Measurements from ENCODE around the gene KLHL3. TPM values are rescaled to one million over a fixed set of nuclear protein-coding genes. Genes with fewer than 3 reads are reported as not detected.

Gene KLHL3
- total and polyA plus RNA-seq, 9 of the 15 experiments (the other 6 are each of a cell fraction or from before 2014, with no cell fraction given) = under 0.01 to 1.5 (median 0.22) TPM

- TF ChIP-seq, protein P1, sequence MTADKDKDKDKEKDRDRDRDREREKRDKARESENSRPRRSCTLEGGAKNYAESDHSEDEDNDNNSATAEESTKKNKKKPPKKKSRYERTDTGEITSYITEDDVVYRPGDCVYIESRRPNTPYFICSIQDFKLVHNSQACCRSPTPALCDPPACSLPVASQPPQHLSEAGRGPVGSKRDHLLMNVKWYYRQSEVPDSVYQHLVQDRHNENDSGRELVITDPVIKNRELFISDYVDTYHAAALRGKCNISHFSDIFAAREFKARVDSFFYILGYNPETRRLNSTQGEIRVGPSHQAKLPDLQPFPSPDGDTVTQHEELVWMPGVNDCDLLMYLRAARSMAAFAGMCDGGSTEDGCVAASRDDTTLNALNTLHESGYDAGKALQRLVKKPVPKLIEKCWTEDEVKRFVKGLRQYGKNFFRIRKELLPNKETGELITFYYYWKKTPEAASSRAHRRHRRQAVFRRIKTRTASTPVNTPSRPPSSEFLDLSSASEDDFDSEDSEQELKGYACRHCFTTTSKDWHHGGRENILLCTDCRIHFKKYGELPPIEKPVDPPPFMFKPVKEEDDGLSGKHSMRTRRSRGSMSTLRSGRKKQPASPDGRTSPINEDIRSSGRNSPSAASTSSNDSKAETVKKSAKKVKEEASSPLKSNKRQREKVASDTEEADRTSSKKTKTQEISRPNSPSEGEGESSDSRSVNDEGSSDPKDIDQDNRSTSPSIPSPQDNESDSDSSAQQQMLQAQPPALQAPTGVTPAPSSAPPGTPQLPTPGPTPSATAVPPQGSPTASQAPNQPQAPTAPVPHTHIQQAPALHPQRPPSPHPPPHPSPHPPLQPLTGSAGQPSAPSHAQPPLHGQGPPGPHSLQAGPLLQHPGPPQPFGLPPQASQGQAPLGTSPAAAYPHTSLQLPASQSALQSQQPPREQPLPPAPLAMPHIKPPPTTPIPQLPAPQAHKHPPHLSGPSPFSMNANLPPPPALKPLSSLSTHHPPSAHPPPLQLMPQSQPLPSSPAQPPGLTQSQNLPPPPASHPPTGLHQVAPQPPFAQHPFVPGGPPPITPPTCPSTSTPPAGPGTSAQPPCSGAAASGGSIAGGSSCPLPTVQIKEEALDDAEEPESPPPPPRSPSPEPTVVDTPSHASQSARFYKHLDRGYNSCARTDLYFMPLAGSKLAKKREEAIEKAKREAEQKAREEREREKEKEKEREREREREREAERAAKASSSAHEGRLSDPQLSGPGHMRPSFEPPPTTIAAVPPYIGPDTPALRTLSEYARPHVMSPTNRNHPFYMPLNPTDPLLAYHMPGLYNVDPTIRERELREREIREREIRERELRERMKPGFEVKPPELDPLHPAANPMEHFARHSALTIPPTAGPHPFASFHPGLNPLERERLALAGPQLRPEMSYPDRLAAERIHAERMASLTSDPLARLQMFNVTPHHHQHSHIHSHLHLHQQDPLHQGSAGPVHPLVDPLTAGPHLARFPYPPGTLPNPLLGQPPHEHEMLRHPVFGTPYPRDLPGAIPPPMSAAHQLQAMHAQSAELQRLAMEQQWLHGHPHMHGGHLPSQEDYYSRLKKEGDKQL (CRISPR knock-in tag; IDR thresholded peaks at IDR 0.05; ENCODE audit: borderline replicate concordance) = no peak
- TF ChIP-seq MYBL2 (IDR thresholded peaks at IDR 0.05; ENCODE audit: low read depth) (no peak), MYBL2 (CRISPR knock-in tag; IDR thresholded peaks at IDR 0.05; ENCODE audit: borderline replicate concordance) (no peak)
Observed at GRCh38 chr5:137602721-137603273, 133.1 kb downstream of the KLHL3 start (continued).

DNA sequence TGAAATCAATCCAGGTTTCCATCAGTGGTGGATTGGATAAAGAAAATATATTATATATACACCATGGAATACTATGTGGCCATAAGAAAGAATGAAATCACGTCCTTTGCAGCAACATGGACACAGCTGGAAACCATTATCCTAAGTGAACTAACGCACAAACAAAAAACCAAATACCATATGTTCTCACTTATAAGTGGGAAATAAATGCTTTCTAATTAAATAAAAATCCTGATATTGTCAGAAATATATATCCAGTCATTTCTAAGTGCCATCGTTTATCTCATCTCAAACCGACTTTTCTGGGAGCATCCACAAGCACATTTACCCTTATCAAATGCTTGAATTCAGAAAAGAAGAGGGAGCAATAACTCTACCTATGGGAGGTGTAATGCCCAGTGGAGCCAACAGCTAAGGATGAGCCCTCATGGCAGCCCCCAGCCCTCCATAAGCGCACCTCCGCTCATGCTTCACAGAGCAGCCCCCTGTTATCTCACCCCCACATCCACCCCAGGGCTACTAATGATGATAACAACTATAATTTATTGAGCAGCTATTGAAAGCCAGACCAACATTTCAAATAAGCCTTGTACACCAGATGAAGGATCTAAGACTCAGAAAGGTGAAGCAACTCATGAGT, 135.0 kb downstream of the KLHL3 start:
- H3K9ac ChIP-seq (ENCODE audit: insufficient read depth in 1 of 2, low read depth in 2 of 2, low read length in 2 of 2) = no peak overlapping the region
- H3K4me2 ChIP-seq (ENCODE audit: insufficient read depth, low read length) = no peak overlapping the region
- H3K79me2 ChIP-seq (ENCODE audit: control insufficient read depth, insufficient read depth, low read length) = no peaks in the 10 kb centered on the region
- no peak overlapping the region for H2AFZ ChIP-seq (ENCODE audit: low read depth, low read length)
- no peak overlapping the region for H3K27ac ChIP-seq (ENCODE audit: extremely low read depth, low read depth, low read length)
- WGBS (ENCODE audit: insufficient coverage, low coverage, missing lambda C conversion rate) = 0% methylated on average over 6 of the region's 6 CpGs
- DNase-seq (ENCODE audit: extremely low read depth in 1 of 4, low spot score in 3 of 4) (no peak), FAIRE-seq (no peak), ATAC-seq (no peak)
- no peaks in the 10 kb centered on the region for H3K4me1 ChIP-seq (replicated peaks in 1 of 2; ENCODE audit: control insufficient read depth in 2 of 2, insufficient read depth in 2 of 2, low read length in 2 of 2)
- POLR2A ChIA-PET = interaction anchor here (0.7 to 1.0 kb wide), 2 partner anchors 21 to 468 kb away, joined by 3 read pairs; no protein-coding TSS in a partner anchor
- H3K4me3 ChIP-seq = no peak overlapping the region
- no peaks in the 10 kb centered on the region for H3K9me1 ChIP-seq (ENCODE audit: control insufficient read depth, insufficient read depth, low read length)
- no peaks in the 10 kb centered on the region for H3K9me3 ChIP-seq (replicated peaks; ENCODE audit: control insufficient read depth, insufficient read depth, low read depth, low read length)
- H3K27me3 ChIP-seq (ENCODE audit: control insufficient read depth in 2 of 2, insufficient read depth in 2 of 2, low read length in 2 of 2) = peaks cover 2 to 31% of the 10 kb centered on the region in 2 experiments; a peak in 3 of 5 replicates
- no TSS peak for BruUV-seq (replicated peaks)
- H3K36me3 ChIP-seq (ENCODE audit: control insufficient read depth, insufficient read depth, low read length) = no peaks in the 10 kb centered on the region
- no peaks in the 10 kb centered on the region; the same call in 1 of the 2 replicates for H4K20me1 ChIP-seq (replicated peaks; ENCODE audit: control insufficient read depth, insufficient read depth, low read length)
- TF ChIP-seq PCBP1 (IDR thresholded peaks at IDR 0.05; ENCODE audit: low read depth, low read length, poor library complexity, severe bottlenecking) (no peak), SNAPC5 (CRISPR knock-in tag; IDR thresholded peaks at IDR 0.05) (no peak), BMI1 (IDR thresholded peaks at IDR 0.05; ENCODE audit: low read length) (no peak), ZNF140 (CRISPR knock-in tag; IDR thresholded peaks at IDR 0.05) (no peak), NCOA2 (IDR thresholded peaks at IDR 0.05; ENCODE audit: partially characterized antibody in 2 of 2) (no peak), HINFP (tag; conservative IDR thresholded peaks at IDR 0.05; ENCODE audit: low read depth) (no peak), ZNF274 (IDR thresholded peaks at IDR 0.05; ENCODE audit: borderline replicate concordance, low read depth, low read length) (no peak)
- TF ChIP-seq, protein P2, sequence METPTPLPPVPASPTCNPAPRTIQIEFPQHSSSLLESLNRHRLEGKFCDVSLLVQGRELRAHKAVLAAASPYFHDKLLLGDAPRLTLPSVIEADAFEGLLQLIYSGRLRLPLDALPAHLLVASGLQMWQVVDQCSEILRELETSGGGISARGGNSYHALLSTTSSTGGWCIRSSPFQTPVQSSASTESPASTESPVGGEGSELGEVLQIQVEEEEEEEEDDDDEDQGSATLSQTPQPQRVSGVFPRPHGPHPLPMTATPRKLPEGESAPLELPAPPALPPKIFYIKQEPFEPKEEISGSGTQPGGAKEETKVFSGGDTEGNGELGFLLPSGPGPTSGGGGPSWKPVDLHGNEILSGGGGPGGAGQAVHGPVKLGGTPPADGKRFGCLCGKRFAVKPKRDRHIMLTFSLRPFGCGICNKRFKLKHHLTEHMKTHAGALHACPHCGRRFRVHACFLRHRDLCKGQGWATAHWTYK (CRISPR knock-in tag; IDR thresholded peaks at IDR 0.05) = no peak
- intact Hi-C loops (cut with micrococcal nuclease) (no loop called here), in situ Hi-C loops (cut with MboI) (no loop called here)
- CTCF ChIA-PET (ENCODE audit: low intra/inter-chr PET ratio) = no interaction called here
